PC-9 (cell line): ENCODE results near the gene WNT16.

Experiments used
- EZH2 ChIP-seq: fragments of 200-600 bp; sonication (generic); IDR thresholded peaks from 2 replicates; pipeline ENCODE4 v1.8.0; 2017; ENCODE audit warnings: antibody characterized with exemption, low read depth
- TF ChIP-seq, protein P1 (sequence below): fragments of 200-600 bp; sonication (generic); conservative IDR thresholded peaks from 2 replicates; pipeline ENCODE4 v1.6.1; 2017; ENCODE audit warnings: mixed run types, antibody characterized with exemption, mild to moderate bottlenecking, moderate library complexity

DNA sequence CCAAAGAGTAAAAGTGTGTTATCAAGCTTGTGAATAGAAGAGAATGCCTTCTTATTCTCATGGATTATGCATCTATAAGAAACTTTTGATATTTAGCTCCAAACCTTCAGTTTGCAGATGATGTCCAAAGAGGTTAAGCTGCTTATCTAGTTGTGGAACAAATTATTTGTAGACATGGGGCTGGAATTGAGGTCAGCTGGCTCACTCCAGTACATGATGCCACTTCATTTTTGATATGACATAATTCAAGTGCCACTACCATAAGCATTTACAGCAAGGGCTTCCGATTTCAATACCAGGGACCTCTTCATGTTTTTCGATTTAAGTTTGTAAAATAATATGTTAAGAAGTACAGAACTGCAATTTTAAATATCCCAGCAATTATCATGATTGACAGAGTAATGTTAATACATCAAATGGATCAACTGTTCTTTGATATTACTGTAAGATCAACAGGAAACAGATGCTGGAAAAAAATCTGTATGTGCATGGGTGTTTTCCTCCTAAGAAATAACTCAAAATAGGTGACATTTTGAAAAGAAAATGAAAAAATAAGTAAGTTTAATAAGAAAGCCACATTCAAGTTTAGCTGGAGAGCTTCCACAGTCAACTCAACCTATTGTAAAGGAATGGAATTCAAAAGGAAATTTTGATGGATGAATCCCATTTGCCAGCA, 54.6 kb downstream of the WNT16 start:
- TF ChIP-seq, protein P1, sequence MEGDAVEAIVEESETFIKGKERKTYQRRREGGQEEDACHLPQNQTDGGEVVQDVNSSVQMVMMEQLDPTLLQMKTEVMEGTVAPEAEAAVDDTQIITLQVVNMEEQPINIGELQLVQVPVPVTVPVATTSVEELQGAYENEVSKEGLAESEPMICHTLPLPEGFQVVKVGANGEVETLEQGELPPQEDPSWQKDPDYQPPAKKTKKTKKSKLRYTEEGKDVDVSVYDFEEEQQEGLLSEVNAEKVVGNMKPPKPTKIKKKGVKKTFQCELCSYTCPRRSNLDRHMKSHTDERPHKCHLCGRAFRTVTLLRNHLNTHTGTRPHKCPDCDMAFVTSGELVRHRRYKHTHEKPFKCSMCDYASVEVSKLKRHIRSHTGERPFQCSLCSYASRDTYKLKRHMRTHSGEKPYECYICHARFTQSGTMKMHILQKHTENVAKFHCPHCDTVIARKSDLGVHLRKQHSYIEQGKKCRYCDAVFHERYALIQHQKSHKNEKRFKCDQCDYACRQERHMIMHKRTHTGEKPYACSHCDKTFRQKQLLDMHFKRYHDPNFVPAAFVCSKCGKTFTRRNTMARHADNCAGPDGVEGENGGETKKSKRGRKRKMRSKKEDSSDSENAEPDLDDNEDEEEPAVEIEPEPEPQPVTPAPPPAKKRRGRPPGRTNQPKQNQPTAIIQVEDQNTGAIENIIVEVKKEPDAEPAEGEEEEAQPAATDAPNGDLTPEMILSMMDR = no peak
- TF ChIP-seq EZH2 = no peak
